Measurements from ENCODE around the gene MARVELD2.

DNA sequence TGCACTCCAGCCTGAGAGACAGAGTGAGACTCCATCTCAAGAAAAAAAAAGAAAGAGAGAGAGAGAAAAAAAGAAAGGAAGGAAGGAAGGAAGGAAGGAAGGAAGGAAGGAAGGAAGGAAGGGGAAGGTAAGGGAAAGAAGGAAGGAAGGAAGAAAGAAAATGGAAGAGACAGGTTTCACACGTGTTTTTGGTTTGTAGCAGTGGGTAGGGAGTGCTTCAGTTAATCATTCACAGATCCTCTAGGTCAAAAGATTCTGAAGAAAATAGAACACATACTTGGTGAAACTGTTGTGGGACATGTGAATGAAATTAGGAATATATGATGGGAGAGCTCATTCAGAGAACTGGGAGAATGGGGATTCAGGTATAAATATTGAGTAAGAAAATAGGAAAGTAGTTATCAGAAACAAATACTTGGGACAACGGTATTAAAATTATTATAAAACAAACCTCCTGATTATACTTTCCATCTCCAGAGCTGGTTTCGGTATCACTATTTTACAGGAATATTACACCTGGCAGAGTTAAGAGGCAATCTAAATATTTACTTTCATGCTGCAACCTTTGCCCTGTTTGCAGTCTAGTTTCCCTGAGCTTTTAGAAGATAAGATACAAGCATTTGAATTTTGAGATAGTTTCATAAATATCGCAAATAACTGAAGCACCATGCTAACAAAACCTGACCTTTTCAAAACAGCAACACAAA lies 37.2 kb downstream of the MARVELD2 start:
- TF ChIP-seq, protein P1, sequence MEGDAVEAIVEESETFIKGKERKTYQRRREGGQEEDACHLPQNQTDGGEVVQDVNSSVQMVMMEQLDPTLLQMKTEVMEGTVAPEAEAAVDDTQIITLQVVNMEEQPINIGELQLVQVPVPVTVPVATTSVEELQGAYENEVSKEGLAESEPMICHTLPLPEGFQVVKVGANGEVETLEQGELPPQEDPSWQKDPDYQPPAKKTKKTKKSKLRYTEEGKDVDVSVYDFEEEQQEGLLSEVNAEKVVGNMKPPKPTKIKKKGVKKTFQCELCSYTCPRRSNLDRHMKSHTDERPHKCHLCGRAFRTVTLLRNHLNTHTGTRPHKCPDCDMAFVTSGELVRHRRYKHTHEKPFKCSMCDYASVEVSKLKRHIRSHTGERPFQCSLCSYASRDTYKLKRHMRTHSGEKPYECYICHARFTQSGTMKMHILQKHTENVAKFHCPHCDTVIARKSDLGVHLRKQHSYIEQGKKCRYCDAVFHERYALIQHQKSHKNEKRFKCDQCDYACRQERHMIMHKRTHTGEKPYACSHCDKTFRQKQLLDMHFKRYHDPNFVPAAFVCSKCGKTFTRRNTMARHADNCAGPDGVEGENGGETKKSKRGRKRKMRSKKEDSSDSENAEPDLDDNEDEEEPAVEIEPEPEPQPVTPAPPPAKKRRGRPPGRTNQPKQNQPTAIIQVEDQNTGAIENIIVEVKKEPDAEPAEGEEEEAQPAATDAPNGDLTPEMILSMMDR (IDR thresholded peaks at IDR 0.05) = no peak
- TF ChIP-seq POLR2A (IDR thresholded peaks at IDR 0.05) = no peak

All from uterus (tissue), 2 donors.